B cell (primary cell): ENCODE data around the gene GAPVD1. TPM values are rescaled to one million over a fixed set of nuclear protein-coding genes. Genes with fewer than 3 reads are reported as not detected.

Experiments used
- ATAC-seq: fragments of 200-7000 bp; cut with Tn5 transposase; one replicate; pipeline ENCODE4 v1.10.0; 2021; ENCODE audit warnings: low read depth, mild to moderate bottlenecking, moderate number of reproducible peaks, moderate library complexity
- CTCF ChIA-PET: fragments of 350-600 bp; sonication (Branson Sonifier 250); formaldehyde crosslinking; loops from one replicate; lab custom pipeline; 2021; ENCODE audit warnings: antibody characterized with exemption, inconsistent platforms; lab: Charles Lee
- POLR2A ChIA-PET: fragments of 350-600 bp; sonication (Branson Sonifier 250); formaldehyde crosslinking; loops from one replicate; lab custom pipeline; 2021; ENCODE audit warnings: antibody characterized with exemption; lab: Charles Lee
- DNase-seq: peaks from one replicate; pipeline ENCODE4 v3.0.0; 2013
- H2AFZ ChIP-seq: 2 replicates; pipeline ENCODE4 v1.6.1; 2012; ENCODE audit warnings: mild to moderate bottlenecking, low read depth, low read length; ENCODE audit not compliant: insufficient read depth, poor library complexity, severe bottlenecking
- H3K27ac ChIP-seq, 2 donors: 1 replicate in 1 of 2; 2 replicates in 1 of 2; pipeline ENCODE4 v1.5.1; 2012 to 2013; ENCODE audit warnings: low read length in 2 of 2, mild to moderate bottlenecking in 2 of 2, moderate library complexity in 1 of 2
- H3K27me3 ChIP-seq, 4 experiments: fragments of 200-600 bp in 1 of 4; sonication (generic) in 1 of 4; replicated peaks in 1 of 4; 1 replicate in 2 of 4; 2 replicates in 2 of 4; pipeline versions ENCODE4 v1.6.1 to v1.7.0; 2013 to 2016; ENCODE audit warnings: low read length in 3 of 4, mild to moderate bottlenecking in 2 of 4, mixed read lengths in 1 of 4, moderate library complexity in 1 of 4; ENCODE audit not compliant: insufficient read depth in 4 of 4, control insufficient read depth in 3 of 4; ENCODE audit errors: control extremely low read depth in 1 of 4
- H3K36me3 ChIP-seq, 2 experiments: replicated peaks in 1 of 2; 1 replicate in 1 of 2; 2 replicates in 1 of 2; pipeline versions ENCODE4 v1.6.1 to v1.7.1; 2013; ENCODE audit warnings: low read length in 1 of 2; ENCODE audit not compliant: insufficient read depth in 2 of 2, control insufficient read depth in 1 of 2; ENCODE audit errors: control extremely low read depth in 1 of 2, extremely low read depth in 1 of 2
- H3K4me1 ChIP-seq, 2 donors: fragments of 200-600 bp in 1 of 2; sonication (generic) in 1 of 2; 1 replicate in 1 of 2; 2 replicates in 1 of 2; pipeline versions ENCODE4 v1.5.1 to v1.6.1; 2013 to 2017; ENCODE audit warnings: low read length in 2 of 2; ENCODE audit not compliant: control insufficient read depth in 2 of 2, insufficient read depth in 2 of 2
- H3K4me2 ChIP-seq: replicated peaks from 2 replicates; pipeline ENCODE3; 2012; ENCODE audit warnings: mild to moderate bottlenecking, low read depth, low read length; ENCODE audit not compliant: poor library complexity, severe bottlenecking
- H3K4me3 ChIP-seq, 5 experiments: fragments of 200-600 bp in 1 of 5; sonication (generic) in 1 of 5; 1 replicate in 3 of 5; 2 replicates in 2 of 5; pipeline versions ENCODE4 v1.5.1 to v1.7.0; 2011 to 2016; ENCODE audit warnings: low read length in 4 of 5, mild to moderate bottlenecking in 4 of 5, low read depth in 2 of 5, control low read depth in 1 of 5, moderate library complexity in 1 of 5; ENCODE audit not compliant: insufficient read depth in 1 of 5; ENCODE audit errors: control extremely low read depth in 1 of 5, extremely low read depth in 1 of 5
- H3K79me2 ChIP-seq: fragments of 200-600 bp; sonication (generic); one replicate; pipeline ENCODE4 v1.6.0; 2016; ENCODE audit warnings: low read length; ENCODE audit not compliant: control insufficient read depth, insufficient read depth
- H3K9ac ChIP-seq: fragments of 200-600 bp; sonication (generic); 2 replicates; pipeline ENCODE4 v1.6.1; 2017; ENCODE audit warnings: mild to moderate bottlenecking, low read length, moderate library complexity
- H3K9me3 ChIP-seq, 3 donors: one replicate each; pipeline versions ENCODE4 v1.6.1 to v1.7.1; 2013; ENCODE audit warnings: low read length in 2 of 3; ENCODE audit not compliant: control insufficient read depth in 2 of 3, insufficient read depth in 1 of 3; ENCODE audit errors: control extremely low read depth in 1 of 3
- H4K20me1 ChIP-seq: 2 replicates; pipeline ENCODE4 v1.6.0; 2012; ENCODE audit warnings: mild to moderate bottlenecking, low read length; ENCODE audit not compliant: insufficient read depth, control insufficient read depth, poor library complexity, severe bottlenecking
- H3K27ac Mint-ChIP-seq: one replicate; pipeline ENCODE4 v1.8.0; 2021; ENCODE audit warnings: mixed read lengths
- H3K27me3 Mint-ChIP-seq: one replicate; pipeline ENCODE4 v1.8.0; 2021; ENCODE audit warnings: mixed read lengths
- H3K4me1 Mint-ChIP-seq: one replicate; pipeline ENCODE4 v1.8.0; 2021; ENCODE audit warnings: mixed read lengths
- H3K4me3 Mint-ChIP-seq: one replicate; pipeline ENCODE4 v1.8.0; 2021; ENCODE audit warnings: mixed read lengths
- H3K9me3 Mint-ChIP-seq: one replicate; pipeline ENCODE4 v1.8.0; 2022; ENCODE audit warnings: mixed read lengths; ENCODE audit not compliant: insufficient read depth
- EZH2 ChIP-seq: IDR thresholded peaks from 2 replicates; pipeline ENCODE4 v1.6.1; 2012; ENCODE audit warnings: borderline replicate concordance, low read depth, mild to moderate bottlenecking, moderate library complexity, low read length; ENCODE audit not compliant: insufficient read depth, poor library complexity, severe bottlenecking
- WGBS: methylation state at CpG from one replicate; pipeline ENCODE4 v1.1.5; 2013; ENCODE audit warnings: missing lambda C conversion rate; ENCODE audit not compliant: insufficient coverage; 5-methylcytosine and 5-hydroxymethylcytosine counted together
- intact Hi-C: fragments of 100-400 bp; cut with micrococcal nuclease; formaldehyde crosslinking; loops from one replicate; pipeline ENCODE4 v1.10.0; 2022
- polyA plus RNA-seq: library from polyadenylated mRNA; depleted of rRNA; stranded (reverse); fragments of >200 nt; gene quantifications from 2 replicates; pipeline ENCODE4 v1.2.3, GENCODE V29; 2012
- total RNA-seq, 2 donors: library from RNA; stranded (reverse); fragments of 120-200 nt in 1 of 2; gene quantifications; 1 replicate in 1 of 2; 2 replicates in 1 of 2; pipeline versions ENCODE4 v1.2.3 to v1.2.4, GENCODE V29; 2013 to 2022
- TF ChIP-seq, protein P1 (sequence below): fragments of 200-600 bp; IDR thresholded peaks from one replicate; pipeline ENCODE4 v1.8.0; 2022; ENCODE audit warnings: antibody characterized with exemption, mild to moderate bottlenecking

Gene GAPVD1
- total and polyA plus RNA-seq, 2 donors (not counting 1 experiment from before 2014, with no cell fraction given), result 11.8 to 61.2 TPM

DNA sequence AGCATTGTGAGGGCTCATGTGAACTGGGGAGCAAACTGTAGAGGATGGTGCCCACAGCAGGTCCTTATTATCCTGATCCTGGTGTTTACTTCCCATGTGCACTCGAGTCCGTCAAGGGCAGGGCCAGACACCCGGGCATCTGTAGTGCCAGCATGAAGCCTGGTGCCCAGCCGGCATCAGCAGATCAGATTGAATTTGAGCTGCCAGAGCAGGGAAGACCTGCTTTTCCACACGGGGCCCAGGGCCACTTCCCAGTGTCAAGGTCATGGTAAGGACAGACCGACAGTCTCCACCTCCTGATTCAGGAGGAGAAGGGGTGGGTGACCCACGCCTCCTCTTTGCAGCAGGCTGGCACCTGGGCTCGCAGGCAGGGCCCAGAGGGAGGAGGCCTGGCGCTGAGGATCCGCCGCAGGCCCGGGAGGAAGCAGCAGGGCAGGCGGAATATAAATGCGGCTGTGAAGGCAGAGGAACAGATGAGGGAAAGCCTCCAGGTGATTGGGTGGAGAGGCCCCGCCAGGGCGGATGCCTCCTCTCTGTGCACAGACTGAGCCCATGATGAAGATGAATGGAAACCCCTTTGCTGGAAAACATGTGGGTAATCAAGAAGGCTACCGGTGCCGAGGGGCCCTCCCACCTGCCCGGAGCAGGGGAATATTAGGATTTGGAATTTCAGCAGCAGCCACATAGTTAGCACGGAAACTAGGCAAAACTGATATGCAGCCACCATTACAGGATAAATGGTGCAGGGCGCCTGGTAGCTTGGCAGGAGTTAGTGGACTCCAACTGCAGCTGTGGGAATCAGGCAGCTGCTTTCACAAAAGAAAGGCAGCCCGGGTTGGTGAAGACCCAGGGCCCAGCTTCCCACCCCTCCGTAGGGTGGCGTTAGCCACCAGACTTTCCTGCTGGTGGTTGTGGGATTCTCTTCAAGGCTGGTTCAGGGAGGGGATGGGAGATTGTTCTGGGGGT is 114.9 kb downstream of the GAPVD1 start:
- Mint-ChIP-seq H3K27me3 (peaks cover 7% of the 10 kb centered on the region), H3K27ac (no peak overlapping the region), H3K9me3 (no peaks in the 10 kb centered on the region), H3K4me3 (no peak overlapping the region), H3K4me1 (peaks cover 7% of the 10 kb centered on the region)
- Histone ChIP-seq H3K4me1 (peaks cover 7 to 10% of the 10 kb centered on the region in 2 donors), H4K20me1 (no peaks in the 10 kb centered on the region), H3K27ac (no peak overlapping the region), H3K36me3 (no peaks in the 10 kb centered on the region), H3K4me3 (no peak overlapping the region), H3K27me3 (peaks cover 0 to 32% (median 3%) of the 10 kb centered on the region in 4 experiments), H3K9ac (no peak overlapping the region), H3K79me2 (no peaks in the 10 kb centered on the region), H3K9me3 (no peaks in the 10 kb centered on the region), H2AFZ (no peak overlapping the region), H3K4me2 (no peak overlapping the region)
- TF ChIP-seq EZH2, result no peak
- TF ChIP-seq, protein P1, sequence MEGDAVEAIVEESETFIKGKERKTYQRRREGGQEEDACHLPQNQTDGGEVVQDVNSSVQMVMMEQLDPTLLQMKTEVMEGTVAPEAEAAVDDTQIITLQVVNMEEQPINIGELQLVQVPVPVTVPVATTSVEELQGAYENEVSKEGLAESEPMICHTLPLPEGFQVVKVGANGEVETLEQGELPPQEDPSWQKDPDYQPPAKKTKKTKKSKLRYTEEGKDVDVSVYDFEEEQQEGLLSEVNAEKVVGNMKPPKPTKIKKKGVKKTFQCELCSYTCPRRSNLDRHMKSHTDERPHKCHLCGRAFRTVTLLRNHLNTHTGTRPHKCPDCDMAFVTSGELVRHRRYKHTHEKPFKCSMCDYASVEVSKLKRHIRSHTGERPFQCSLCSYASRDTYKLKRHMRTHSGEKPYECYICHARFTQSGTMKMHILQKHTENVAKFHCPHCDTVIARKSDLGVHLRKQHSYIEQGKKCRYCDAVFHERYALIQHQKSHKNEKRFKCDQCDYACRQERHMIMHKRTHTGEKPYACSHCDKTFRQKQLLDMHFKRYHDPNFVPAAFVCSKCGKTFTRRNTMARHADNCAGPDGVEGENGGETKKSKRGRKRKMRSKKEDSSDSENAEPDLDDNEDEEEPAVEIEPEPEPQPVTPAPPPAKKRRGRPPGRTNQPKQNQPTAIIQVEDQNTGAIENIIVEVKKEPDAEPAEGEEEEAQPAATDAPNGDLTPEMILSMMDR, result no peak
- CTCF ChIA-PET, result interaction anchor here (0.6 to 2.6 kb wide), 4 partner anchors 8 to 621 kb away, joined by 3 to 7 read pairs (median 3); partner anchors contain the start of gene WDR38
- intact Hi-C loops, result no loop called here
- POLR2A ChIA-PET, result no interaction called here
- 91% methylated on average over 24 of the region's 24 CpGs for WGBS
- ATAC-seq (no peak), DNase-seq (no peak)
